Stimulated activated CD4-positive, alpha-beta T cell treated with anti-CD3 and anti-CD28 coated beads, TNF-alpha, amount 100 ng/mL, for 48 hours (primary cell): ENCODE measurements around the gene BEST2.

Experiments
- DNase-seq, 3 donors: peaks; one replicate each; pipeline ENCODE4 v3.0.0-alpha.2; 2020; ENCODE audit warnings: low read depth in 3 of 3

The BEST2 gene

DNA sequence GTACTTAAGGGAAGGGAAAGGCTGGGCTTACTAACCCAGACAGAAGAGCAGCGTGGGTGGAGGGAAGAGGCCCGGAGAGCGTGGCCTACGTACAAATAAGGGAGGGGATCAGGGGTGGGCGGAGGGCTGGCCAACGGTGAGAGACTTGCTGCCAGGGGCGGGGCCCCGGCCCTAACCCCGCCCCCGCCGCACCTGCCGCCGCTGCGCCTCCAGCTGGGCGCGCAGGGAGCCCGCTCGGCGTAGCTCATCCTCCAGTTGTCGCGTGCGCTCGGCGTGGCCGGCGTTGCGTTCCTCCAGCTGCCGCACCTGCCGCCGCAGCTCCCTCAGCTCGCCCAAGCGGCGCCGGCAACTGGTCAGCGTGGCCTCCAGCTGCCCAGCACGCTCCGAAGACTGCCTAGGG is 18.1 kb downstream of the BEST2 start:
- no peak for DNase-seq

DNA sequence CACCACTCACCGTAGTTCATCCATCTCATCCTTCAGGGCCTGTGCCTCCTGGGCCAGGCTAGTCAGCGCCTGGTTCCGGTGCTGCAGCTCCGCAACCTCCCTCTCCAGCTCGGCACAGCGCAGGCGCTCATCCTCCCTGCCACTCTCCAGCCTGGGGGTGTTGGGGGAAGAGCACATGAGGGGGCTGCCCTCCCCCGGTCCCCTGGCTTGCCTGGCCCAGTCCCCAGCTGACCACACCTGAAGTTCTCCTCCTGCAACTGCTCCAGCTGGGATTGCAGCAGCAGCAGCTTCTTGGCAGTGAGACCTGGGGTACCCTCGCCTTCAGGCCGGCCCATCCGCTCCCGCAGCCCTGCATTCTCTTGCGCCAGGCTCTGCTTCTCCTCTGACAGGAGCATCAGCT is 19.3 kb downstream of the BEST2 start:
- no peak for DNase-seq

DNA sequence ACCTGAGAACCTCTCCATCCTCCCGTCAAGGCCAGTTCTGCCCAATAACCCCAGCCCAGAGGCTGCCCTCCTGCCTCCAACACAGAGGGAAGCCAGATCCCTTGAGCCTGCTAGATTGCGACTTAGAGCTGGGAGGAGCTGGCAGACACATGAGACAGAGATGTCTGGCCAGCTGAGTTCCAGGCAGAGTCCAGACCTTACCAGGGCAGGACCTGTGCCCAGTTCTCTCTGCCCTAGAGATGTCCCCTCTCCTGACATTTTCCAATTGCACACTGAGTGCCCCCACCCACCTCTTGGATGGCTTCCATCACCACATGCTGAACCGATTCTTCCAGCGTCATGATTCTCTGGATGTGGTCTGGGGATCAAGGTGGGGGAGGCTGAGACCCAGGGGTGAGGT is 20.7 kb downstream of the BEST2 start:
- DNase-seq, result no peak

DNA sequence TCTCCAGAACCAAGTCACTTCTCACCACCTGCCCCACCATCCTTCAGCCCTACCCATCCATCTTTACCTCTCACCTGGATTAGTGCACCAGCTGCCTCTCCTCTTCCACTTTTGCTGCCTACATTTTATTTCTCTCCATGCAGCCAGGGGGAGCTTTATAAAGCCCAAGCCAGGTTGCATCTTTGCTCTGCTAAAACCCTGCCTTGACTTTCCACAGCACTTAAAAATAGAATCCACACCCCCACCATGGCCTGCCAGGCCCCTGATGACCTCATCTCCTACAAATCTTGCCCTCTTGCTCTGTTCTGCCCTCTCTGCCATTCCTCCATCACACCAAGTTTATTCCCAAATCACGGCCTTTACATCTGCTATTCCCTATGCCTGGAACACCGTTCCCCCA is 22.0 kb downstream of the BEST2 start:
- no peak for DNase-seq

DNA sequence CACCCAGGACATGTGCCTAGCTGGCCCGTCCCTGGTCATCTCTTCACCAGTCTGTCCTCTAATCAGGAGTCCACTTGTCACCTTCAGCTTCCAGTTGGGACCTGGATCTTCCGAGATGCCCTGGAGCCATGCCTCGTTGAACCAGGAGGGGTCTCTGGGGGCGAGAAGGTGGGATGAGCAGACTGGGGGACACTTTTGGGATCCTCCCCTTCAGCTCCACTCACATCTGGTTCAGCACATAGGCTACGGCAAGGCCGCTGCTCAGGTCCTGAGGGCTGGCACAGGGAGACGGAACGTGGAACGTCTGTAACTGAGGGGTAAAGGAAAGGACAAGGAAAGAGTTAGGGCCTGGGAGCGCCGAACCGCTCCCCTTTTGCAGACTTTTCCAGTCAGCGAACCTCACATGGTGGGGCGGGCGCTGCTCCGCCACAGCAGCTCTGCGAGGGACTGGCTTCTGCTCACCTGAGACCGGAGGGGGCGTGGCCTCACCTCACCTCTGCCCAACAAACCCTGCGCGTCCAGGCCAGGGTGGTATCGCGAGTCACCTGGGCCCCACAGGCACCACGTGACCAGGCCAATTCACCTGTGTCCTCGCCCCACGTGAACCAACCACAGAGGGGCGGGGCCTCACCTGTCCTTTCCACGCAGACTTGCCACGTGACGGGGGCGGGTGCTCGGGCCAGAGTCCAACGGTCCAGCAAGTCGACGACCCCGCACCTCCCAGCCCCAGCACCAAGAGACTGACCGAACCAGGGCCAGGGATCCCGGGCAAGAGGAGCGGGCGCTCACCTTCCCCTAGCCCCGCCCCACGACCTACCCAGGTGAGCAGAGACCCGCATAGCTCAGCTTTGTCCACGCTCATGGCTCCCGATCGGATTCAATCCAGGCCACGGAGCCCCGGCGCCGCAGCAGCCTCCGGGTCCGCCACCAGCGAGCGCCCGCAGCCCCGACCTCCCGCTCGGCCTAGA is 23.3 kb downstream of the BEST2 start, which contains the start of gene HOOK2:
Gene HOOK2, minus strand, starts transcription at position 965 of the 968 bp plus-strand sequence. Its CDS starts 103 bp downstream, at position 862.
- no peak for DNase-seq

DNA sequence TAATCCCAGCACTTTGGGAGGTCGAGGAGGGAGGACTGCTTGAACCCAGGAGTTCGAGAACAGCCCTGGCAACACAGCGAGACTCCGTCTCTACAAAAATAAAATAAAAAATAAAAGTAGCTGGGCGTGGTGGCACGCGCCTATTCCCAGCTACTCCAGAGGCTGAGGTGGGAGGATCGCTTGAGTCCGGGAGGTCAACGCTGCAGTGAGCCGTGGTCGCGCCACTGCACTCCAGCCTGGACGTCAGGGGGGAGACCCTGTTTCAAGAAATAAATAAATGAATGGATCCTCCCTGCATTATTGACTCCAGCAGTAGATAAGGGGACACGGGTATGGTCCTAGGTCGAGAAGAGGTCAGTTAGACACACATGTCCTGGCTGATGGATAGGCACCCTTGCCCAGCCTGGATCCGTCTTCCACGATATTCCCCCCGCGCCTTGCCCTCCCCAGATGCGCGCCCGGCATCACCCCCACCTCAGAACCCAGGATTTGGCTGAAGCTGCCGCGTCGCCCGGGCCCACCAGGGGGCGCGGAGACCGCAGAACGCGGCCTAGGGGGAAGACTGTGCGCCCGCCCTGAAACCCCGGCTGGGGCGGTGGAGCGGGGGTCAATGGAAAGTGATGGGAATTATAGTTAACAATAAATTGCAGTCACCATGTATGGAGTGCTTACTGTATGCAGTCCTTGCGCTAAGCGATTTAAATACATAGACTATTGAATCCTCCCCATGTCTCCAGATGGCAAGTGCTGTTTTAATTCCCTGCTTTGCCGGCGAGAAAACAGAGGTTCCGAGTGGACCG is 25.8 kb downstream of the BEST2 start:
- peak in 2 of 3 donors; percentile 57 to 83 for DNase-seq

DNA sequence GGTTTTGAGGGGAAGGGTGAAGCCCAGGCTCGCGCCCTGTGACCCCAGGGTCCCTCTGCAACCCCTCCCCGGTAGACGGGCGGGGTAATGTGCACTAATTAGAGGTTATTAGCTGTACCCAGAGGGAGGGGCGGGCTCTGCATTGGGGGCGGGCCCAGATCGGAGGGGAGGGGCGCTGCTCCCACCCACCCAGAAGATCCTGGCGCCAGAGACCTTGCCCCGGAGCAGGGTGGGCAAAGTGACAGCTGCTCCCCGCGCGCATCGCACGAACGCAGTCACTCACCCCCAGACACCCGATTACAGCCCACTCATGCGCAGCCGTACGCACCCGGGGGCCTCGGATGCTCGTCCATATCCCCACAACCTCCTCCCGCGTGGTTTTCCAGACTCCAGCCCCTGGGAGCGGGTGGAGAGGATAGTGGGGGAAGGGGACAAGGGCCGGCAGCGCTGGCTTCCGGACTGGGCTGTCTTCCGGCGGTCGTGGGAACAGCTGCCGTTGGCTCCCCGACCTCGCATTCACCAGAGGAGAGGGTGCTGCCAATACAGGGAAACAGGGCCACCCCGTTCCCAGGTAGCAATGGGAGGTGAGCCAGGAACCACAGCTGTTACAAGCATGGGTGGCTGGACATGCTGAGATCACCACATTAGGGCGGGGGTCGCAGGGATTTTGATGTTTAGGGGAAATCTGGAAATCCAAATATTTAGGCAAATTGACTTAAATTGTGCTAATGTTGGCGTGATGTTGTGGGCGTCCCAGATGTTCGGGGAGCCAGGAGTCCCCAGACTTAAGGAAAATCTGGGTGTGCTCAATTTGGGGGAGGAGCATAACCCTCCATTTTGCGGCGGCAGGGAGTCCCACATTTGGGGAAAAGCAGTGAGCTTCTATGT is 26.7 kb downstream of the BEST2 start:
- DNase-seq, result no peak

DNA sequence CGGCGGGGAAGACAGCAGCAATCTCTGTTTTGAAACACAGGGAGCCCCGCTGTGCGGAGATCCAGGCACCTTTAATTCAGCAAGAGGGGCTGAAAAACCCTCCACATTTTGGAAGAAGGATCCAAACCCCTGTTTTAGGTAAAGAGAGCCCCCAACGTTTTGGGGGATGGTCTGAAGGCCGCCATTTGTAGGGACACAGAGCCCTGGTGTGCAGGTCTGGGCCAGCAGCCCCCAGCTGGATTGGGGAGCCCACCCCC is 27.2 kb downstream of the BEST2 start:
- DNase-seq, result no peak

DNA sequence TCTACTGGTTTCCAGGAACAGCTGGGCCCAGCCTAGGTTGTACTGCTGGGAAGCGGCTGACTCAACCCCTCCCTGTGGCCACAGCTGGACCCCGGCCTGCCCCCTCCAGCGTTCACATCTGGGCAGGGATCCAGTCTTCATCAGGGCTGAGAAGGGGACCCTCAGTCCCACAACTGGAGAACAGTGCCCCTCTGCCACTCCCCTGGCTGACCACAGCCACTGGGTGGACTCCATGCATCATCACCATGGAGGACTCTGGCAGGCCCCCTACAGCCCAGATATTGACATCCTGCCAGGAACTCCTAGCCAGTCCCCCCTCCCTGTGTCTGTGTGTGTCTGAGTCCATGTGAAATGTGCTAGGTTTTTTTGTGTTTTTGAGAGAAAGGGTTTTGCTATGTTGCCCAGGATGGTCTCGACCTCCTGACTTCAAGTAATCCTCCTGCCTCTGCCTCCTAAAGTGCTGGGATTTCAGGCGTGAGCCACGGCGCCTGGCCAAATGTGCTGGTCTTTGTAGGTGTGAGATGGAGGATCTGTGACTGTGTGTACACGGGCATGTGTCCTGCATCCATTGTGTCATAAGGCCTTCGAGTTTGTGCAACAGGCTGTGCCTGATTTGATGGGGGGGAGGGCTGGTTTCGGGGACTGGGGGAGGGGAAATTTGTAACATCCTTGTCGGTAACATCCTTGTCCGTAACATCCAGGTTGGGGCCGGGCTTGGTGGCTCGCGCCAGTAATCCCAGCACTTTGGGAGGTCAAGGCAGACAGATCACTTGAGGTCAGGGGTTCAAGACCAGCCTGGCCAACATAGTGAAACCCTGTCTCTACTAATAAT is 27.8 kb downstream of the BEST2 start:
- no peak for DNase-seq

DNA sequence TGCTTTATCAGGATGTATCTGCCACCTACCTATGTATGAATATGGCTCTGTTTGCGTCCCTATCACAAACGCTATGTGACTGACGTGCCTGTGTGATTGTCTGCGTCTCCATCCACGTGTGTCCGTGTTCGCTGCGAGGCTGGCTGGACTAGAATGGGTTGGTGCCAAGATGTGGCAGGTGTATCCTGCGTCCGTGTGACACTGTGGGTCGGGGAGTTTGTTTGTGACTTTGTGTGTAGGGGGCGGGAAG is 30.5 kb downstream of the BEST2 start:
- no peak for DNase-seq

DNA sequence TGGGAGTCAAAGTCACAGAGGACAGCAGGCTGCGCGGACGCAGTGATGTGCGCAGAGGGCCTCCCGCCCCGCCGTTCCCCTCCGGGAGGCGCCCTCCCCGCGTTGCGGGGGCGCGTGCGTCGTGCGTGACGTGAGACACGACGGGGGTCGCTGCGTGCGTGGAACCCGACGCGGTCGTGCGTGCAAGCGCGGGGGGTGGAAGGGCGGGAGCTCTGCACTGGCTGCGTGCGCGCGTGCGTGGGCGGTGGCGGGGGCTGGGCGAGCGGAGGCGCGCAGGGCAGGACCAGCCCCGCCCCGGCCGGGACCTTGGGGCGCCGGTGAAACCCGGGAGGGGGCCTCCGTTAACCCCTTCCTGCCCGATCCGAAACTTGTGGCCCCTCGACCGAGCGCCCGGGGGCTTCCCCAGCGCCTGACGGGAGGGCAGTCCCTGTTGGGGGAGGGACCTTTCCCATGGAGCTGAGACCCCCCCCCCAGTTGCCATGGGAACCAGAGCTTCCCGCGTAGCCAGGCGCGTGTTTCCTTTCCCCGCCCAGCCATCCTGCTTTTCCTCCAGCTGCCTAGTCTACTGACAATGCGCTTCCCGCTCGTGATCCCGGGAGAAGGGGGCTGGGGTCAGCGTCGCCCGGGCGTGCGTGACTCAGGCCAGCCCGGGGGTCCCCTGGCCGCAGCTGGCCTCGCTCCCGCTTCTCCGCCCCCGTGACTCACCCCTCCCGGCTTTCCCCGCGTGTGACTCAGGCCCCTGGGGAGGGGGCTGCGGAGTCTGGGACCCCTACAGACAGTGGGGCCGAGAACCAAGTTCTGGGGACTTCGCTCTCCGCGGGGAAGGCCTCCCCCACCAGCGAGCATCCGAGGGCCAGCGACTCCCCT is 31.1 kb downstream of the BEST2 start:
- peak in 2 of 3 donors; percentile 71 to 89 for DNase-seq

DNA sequence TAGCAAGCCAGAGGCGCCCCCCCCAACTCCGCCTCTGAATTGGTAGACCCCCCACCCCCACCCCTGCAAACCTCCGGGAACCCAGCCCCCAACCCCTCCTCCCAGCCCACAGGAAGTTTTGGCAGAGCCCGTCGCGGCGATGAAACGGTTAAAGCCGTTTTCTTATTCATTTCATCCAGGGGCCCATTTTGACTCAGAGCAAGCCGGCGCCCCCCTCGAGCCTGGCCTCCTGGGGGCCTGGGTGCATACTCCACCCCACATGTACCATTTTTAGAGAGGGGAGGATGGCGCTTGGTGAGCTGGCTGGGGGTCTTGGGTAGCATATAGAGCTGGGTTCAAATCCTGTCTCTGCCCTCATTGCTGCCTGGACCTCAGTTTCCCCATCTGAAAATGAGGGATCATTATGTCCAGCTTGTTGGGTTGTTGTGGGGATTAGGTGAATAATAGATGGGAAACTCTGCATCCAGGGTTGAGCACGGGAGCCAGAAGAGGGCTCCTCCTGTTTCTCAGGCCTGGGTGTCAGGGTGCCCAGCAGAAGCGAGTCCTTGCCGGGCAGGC is 31.8 kb downstream of the BEST2 start:
- DNase-seq, result peak in 1 of 3 donors; percentile 58

DNA sequence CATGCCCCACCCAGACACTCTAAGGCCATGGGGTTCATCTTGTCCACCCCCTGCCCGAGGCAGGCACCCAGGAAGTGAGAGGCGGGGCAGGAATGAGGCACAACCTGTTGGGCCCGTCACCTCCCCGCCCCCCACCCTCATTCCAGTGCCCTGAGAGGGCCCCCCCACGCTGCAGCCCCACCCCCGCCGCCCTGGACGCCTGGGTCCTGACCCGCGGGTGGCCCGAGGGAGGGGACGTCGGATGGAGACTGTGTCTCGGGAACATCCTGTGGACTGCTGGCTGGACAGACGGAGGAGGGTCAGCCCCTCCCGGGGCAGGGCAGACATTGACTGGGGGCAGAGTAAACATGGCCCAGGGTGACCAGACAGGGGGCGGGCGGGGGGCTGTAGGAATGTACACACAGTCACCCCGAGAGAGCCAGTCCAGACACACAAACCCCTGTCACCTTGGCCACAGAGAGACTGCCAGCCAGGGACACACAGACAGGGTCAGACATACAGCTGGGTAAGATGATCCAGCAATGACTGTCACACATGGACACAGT is 32.3 kb downstream of the BEST2 start:
- DNase-seq, result no peak

DNA sequence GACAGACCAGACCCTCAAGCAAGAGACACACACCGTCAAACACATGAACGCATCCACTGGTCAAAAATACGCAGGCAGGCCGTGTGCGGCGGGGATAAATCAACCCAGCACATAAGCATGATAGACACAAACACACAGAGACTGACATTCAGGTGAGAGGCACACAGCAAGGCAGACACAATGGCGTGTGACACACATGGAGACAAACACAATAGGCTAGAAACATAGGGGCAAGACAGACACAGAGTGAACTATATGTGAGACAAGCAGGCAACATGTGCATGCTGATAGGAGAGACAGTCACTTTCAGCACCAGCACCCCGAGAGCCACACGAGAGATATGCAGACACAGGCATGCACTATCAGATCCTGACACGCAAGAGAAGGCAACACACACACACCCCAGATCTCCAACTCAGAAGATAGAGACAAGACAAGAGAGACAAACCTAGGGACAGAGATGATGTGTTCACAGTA is 32.8 kb downstream of the BEST2 start:
- DNase-seq, result no peak

DNA sequence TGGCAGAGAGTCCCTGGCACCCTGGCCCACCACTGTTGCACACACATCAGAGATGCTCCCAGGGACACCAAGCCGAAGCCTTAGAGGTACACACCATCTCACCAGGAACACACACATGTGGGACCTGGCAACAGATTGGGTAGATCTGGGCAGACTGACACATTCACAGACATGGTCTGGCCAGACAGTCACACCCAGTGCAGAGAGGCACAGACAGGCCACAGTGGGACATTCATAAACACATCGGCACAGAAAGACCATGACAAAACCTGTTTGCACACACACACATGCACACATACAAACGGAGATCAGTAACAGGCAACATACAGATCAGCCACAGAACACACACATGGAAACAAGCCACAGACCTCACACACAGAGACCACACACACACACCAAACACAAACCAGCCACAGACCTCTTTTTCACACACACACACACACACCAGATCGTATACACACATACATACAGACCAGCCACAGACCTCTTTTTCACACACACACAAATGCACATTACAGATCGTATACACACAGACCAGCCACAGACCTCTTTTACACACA is 33.4 kb downstream of the BEST2 start:
- no peak for DNase-seq

DNA sequence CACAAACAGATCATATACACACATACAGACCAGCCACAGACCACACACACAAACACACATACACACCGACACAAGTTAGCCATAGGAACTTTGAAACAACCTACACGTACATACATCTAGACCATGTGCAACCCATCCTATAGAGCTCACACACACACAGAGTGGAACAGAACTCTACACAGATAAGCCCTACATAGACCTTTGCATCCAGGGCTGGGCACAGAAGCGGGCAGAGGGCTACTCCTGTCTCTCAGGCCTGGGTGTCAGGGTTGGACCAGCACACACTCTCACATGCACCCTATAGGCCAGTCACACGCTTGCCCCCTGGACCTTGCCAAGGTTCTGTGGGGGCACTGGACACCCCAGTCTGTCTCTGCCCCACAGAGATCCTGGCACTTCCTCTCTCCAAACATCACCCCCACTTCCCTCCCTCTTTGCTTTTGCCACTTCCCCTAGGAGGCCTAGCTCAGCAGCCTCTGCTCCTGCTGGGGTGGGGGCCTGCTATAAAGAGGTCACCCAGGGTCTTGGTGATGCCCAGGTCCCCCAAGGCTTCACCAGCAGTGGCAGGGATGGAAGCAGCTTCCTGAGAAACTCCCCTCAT is 33.9 kb downstream of the BEST2 start:
- DNase-seq, result no peak

DNA sequence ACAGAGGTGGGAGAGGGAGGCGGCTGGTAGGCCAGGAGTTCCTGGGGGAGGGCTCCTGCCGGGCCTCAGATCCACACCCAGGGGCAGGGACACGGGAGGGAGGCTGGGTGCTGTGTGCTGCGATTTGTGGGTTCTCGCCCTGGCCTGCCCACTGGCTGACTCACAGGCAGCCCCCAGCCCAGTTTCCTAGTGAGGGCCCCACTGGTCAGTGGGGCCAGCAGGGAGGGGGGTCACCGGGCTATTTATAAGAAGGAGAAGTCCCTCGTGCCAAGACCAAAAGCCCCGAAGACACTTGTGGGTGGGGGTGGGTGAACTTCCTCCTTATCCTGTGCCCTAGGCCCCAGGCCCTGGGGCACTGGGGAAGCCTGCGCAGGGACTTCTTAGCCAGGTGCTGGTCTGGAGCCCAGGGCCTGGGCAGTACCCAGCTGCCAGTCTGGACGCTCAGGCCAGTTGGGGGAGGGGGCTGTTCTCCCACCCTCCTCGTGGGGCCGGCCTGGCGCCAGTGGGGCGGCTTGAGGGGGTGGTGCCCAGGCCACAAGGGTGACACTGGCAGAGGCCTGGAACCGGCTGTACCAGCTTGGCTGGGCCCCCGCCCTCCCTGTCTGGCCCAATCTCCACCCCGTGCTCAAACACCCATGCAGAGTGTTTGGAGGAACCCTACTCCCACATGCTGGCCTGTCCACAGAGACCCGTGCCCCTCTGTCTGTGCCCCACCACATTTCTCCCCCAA is 34.7 kb downstream of the BEST2 start:
- DNase-seq, result no peak

DNA sequence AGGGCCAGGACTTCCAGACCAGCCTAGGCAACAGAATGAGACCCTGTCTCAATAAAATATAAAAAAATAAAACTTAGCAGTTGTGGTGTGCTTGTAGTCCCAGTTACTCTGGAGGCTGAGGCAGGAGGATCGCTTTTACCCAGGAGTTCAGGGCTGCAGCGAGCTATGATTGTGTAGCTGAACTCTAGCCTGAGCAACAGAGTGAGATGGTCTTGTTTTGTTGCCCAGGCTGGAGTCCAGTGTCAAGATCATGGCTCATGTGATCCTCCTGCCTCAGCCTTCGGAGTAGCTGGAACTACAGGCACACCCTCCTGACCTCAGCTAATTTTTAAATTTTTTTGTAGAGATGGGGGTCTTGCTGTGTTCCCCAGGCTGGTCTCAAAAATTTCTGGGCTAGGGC is 35.4 kb downstream of the BEST2 start:
- DNase-seq, result no peak
